Measurements from ENCODE around the gene KDM4C.

DNA sequence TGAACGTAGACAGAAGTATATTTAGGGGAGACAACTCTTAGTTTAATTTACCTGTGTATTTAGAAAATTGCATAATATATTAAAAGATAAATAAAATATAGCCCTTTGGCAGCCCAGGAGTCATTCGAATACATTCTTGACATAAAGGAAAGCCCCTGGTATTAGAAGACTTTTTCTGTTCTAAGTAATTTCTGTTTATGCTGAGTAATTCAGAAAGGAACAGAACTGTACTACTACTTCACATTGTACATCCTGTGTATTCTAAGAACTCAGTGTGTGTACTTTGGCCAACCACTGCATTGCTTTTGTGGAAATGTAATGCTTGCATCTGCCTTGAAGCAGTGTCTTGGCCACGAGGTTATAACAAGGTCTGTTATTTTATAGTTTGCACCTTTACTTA is 136.4 kb downstream of the KDM4C start:
- TF ChIP-seq, protein P1, sequence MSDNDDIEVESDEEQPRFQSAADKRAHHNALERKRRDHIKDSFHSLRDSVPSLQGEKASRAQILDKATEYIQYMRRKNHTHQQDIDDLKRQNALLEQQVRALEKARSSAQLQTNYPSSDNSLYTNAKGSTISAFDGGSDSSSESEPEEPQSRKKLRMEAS (IDR thresholded peaks at IDR 0.05), result no peak
- TF ChIP-seq POLR2A (IDR thresholded peaks at IDR 0.05; ENCODE audit: control extremely low read depth in 1 of 2, low read depth in 2 of 2, low read length in 2 of 2), result no peak
- no peak for TF ChIP-seq EP300 (IDR thresholded peaks at IDR 0.05; ENCODE audit: borderline replicate concordance in 1 of 2, low read depth in 2 of 2, low read length in 2 of 2)
- no peak for TF ChIP-seq POLR2AphosphoS5 (IDR thresholded peaks at IDR 0.05; ENCODE audit: low read depth, low read length)
- TF ChIP-seq HDAC6 (IDR thresholded peaks at IDR 0.05; ENCODE audit: low read depth, low read length), result no peak

Data from H1 (cell line).